Body of pancreas (tissue), 4 donors: ENCODE results near the gene HELZ. TPM values are rescaled to one million over a fixed set of nuclear protein-coding genes. Genes with fewer than 3 reads are reported as not detected.

Experiments used
- ATAC-seq: fragments of 150-250 bp; one replicate; pipeline ENCODE4 v1.9.1; 2016
- DNase-seq, 4 donors: peaks; one replicate each; pipeline ENCODE4 v3.0.0-alpha.2; 2019
- H3K27ac ChIP-seq, 4 donors: fragments of 200-600 bp; sonication (generic); 1 replicate in 3 of 4; 2 replicates in 1 of 4; pipeline versions ENCODE4 v1.5.1 to v1.6.1; 2016 to 2019; ENCODE audit warnings: mild to moderate bottlenecking in 1 of 4, mixed read lengths in 1 of 4, moderate library complexity in 1 of 4
- H3K27me3 ChIP-seq, 2 donors: fragments of 200-600 bp; sonication (generic); one replicate each; pipeline ENCODE4 v1.6.0; 2016; ENCODE audit warnings: mild to moderate bottlenecking in 1 of 2
- H3K36me3 ChIP-seq, 2 donors: fragments of 200-600 bp; sonication (generic); replicated peaks in 1 of 2; 2 replicates each; pipeline ENCODE4 v1.5.1; 2016; ENCODE audit warnings: low read depth in 2 of 2; ENCODE audit not compliant: insufficient read depth in 1 of 2
- H3K4me1 ChIP-seq: fragments of 200-600 bp; sonication (generic); one replicate; pipeline ENCODE4 v1.6.0; 2016
- H3K4me3 ChIP-seq, 2 donors: fragments of 200-600 bp; sonication (generic); 1 replicate in 1 of 2; 2 replicates in 1 of 2; pipeline ENCODE4 v1.5.1; 2016 to 2019
- H3K9me3 ChIP-seq, 3 donors: fragments of 200-600 bp; sonication (generic); 1 replicate in 2 of 3; 2 replicates in 1 of 3; pipeline ENCODE4 v1.5.1; 2016
- CTCF ChIP-seq, 7 experiments: fragments of 450-650 bp in 4 of 7; fragments of 200-600 bp in 3 of 7; sonication (generic) in 3 of 7; IDR thresholded peaks; one replicate each; pipeline ENCODE4 v1.5.1; 2016 to 2019; ENCODE audit warnings: antibody characterized with exemption in 7 of 7
- POLR2A ChIP-seq, 3 donors: fragments of 450-650 bp; IDR thresholded peaks; one replicate each; pipeline ENCODE4 v1.6.1; 2016; ENCODE audit warnings: antibody characterized with exemption in 3 of 3, mild to moderate bottlenecking in 2 of 3
- WGBS, 2 donors: methylation state at CpG; one replicate each; pipeline ENCODE4 v1.1.5; 2017; 5-methylcytosine and 5-hydroxymethylcytosine counted together
- intact Hi-C: fragments of 100-400 bp; cut with DNase I; formaldehyde crosslinking; loops from one replicate; pipeline ENCODE4 v1.15.1; 2023
- total RNA-seq, 2 donors: library from RNA; depleted of rRNA; stranded (reverse); fragments of >200 nt; gene quantifications; one replicate each; pipeline ENCODE4 v1.1.0, GENCODE V29; 2016

Gene HELZ, protein sequence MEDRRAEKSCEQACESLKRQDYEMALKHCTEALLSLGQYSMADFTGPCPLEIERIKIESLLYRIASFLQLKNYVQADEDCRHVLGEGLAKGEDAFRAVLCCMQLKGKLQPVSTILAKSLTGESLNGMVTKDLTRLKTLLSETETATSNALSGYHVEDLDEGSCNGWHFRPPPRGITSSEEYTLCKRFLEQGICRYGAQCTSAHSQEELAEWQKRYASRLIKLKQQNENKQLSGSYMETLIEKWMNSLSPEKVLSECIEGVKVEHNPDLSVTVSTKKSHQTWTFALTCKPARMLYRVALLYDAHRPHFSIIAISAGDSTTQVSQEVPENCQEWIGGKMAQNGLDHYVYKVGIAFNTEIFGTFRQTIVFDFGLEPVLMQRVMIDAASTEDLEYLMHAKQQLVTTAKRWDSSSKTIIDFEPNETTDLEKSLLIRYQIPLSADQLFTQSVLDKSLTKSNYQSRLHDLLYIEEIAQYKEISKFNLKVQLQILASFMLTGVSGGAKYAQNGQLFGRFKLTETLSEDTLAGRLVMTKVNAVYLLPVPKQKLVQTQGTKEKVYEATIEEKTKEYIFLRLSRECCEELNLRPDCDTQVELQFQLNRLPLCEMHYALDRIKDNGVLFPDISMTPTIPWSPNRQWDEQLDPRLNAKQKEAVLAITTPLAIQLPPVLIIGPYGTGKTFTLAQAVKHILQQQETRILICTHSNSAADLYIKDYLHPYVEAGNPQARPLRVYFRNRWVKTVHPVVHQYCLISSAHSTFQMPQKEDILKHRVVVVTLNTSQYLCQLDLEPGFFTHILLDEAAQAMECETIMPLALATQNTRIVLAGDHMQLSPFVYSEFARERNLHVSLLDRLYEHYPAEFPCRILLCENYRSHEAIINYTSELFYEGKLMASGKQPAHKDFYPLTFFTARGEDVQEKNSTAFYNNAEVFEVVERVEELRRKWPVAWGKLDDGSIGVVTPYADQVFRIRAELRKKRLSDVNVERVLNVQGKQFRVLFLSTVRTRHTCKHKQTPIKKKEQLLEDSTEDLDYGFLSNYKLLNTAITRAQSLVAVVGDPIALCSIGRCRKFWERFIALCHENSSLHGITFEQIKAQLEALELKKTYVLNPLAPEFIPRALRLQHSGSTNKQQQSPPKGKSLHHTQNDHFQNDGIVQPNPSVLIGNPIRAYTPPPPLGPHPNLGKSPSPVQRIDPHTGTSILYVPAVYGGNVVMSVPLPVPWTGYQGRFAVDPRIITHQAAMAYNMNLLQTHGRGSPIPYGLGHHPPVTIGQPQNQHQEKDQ (N-terminal part only)
- total RNA-seq: 10 to 100 TPM; 21.0 to 34.6 TPM

DNA sequence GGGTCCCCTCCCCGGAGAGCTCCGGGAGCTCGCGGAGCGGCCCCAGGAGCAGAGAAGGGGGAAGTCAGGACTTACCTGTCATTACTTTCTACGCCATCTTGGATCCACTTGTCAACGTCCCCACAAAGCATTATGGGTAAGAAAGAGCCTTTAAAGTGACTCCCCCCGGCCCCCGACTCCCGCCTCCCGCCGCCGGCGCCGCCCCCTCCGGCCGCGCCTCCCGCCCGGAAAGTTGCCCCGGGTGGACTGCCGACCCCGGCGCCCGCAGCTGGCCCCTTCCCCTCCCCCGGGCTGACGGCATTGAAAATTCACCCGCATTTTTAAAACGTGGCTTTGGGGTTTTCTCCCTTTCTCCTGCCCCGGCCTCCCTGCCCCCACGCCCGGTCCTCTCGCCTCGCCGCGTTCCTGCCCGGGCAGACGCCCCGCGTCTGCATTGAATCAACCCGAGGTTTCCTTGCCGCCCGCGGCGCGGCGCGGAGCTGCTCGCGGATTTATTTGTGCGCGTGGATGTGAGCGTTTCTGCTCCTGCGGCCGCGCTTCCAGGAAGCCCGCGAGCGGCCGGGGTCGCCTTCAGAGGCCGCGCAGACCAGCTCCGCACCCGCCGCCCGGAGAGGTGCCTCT, at the start of gene HELZ:
Gene HELZ, minus strand, starts transcription at position 124 of the 621 bp plus-strand sequence. CDS start 26,392 bp downstream, outside the sequence.
- no peaks in the 10 kb centered on the region for H3K36me3 ChIP-seq
- H3K4me3 ChIP-seq: peak within 1 kb of the TSS; percentile 85 to 97
- ATAC-seq (peak; percentile 80), DNase-seq (peak; percentile 72 to 82 (median 77))
- TF ChIP-seq POLR2A (IDR thresholded peaks at IDR 0.05) (peak in 2 of 3 donors; percentile 47 to 48), CTCF (IDR thresholded peaks at IDR 0.05) (no peak)
- H3K27ac ChIP-seq: peak within 1 kb of the TSS; percentile 64 to 94 (median 90)
- no peaks in the 10 kb centered on the region for H3K27me3 ChIP-seq
- H3K9me3 ChIP-seq: no peaks in the 10 kb centered on the region
- intact Hi-C loops: no loop called here
- 1 to 7% methylated on average over 3 to 67 of the region's 67 CpGs for WGBS, 2 donors
- H3K4me1 ChIP-seq: peaks cover 42% of the 10 kb centered on the region

DNA sequence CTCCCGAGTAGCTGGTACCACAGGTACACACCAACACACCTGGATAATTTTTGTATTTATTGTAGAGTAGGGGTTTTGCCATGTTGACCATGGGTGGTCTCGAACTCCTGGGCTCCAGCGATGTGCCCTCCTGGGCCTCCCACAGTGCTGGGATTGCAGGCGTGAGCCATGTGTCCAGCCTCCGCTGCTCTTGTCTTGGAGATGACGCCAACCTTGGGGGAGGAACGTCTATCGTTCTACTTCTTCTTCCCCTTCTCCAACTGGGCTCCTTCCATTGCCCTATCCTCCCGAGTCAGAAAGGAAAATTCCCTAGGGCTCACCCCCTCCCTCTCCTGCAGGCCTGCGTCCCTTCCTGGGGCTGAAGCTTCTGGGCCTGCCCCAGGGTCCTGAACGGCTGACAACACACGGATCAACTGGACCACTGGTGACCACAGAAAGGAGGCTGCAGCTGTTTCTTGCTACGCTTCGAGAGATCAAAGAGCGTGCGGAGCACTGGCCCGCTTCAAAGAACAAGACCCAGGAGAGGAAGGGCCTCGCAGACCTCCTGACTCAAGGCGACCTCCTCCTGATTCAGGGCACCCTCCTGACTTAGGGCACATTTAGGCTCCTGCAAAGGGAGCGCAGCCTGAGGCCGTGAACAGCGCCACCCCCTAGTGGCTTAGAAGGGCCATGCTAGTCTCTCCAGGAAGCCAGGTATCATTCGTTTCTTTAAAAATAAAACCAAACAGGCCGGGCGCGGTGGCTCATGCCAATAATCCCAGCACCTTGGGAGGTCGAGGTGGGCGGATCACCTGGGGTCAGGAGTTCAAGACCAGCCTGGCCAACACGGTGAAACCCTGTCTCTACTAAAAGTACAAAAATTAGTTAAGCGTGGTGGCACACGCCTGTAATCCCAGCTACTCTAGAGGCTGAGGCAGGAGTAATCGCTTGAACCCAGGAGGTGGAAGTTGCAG, 48.5 kb upstream of the HELZ start:
- peaks cover 8% of the 10 kb centered on the region for H3K4me1 ChIP-seq
- intact Hi-C loops: no loop called here
- no peak overlapping the region for H3K27ac ChIP-seq
- ATAC-seq (peak; percentile 81), DNase-seq (peak; percentile 68 to 78 (median 75))
- TF ChIP-seq POLR2A (IDR thresholded peaks at IDR 0.05): no peak
- TF ChIP-seq CTCF (IDR thresholded peaks at IDR 0.05): peak; percentile 64 to 91 (median 77)
- 38 to 40% methylated on average over 23 to 32 of the region's 32 CpGs for WGBS, 2 donors
- H3K27me3 ChIP-seq: no peaks in the 10 kb centered on the region
- no peaks in the 10 kb centered on the region for H3K9me3 ChIP-seq
- no peaks in the 10 kb centered on the region for H3K36me3 ChIP-seq
- no peak overlapping the region for H3K4me3 ChIP-seq

DNA sequence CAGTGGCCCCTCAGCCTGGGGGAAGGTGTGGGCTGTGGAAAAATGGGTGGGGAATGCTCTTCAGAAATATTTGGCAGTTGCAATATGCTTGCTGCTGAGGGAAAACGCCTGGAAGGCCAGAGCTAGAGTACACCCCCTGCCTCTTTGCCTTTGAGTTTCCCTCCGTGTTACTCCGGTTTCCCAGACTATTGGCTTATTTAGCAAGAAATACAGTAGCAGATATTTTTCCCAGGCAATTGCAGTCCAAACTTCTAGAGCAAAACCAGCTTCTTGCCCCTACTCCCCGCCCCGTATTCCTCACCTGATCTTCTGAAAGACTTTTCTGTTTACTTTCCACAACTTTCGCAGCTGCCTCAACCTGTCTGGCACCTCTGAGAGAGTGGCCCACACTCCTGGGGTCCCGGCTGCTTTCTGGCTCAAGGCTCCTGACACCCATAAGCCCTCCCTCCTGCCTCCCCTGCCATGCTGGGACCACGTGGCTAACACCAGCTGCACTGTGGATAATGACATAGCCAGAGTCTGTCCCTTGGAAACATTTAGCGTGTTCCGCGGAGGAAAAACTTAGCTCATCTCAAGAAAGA, 45.8 kb upstream of the HELZ start:
- intact Hi-C loops: no loop called here
- no peak for ATAC-seq

GRCh38 chr17:67290244-67290643, 45.2 kb upstream of the HELZ start:
- ATAC-seq (no peak), DNase-seq (no peak)
- Histone ChIP-seq H3K9me3 (no peaks in the 10 kb centered on the region), H3K36me3 (no peaks in the 10 kb centered on the region), H3K4me1 (peaks cover 8% of the 10 kb centered on the region), H3K27ac (no peak overlapping the region), H3K4me3 (no peak overlapping the region), H3K27me3 (no peaks in the 10 kb centered on the region)
- 91 to 95% methylated on average over 3 of the region's 3 CpGs for WGBS, 2 donors
- intact Hi-C loops: no loop called here
- TF ChIP-seq POLR2A (IDR thresholded peaks at IDR 0.05) (no peak), CTCF (IDR thresholded peaks at IDR 0.05) (no peak)

More for the DNA sequence above, 45.8 kb upstream of the HELZ start:
- 75 to 82% methylated on average over 11 of the region's 11 CpGs for WGBS, 2 donors
- Histone ChIP-seq H3K36me3 (no peaks in the 10 kb centered on the region), H3K4me1 (peaks cover 8% of the 10 kb centered on the region), H3K9me3 (no peaks in the 10 kb centered on the region), H3K4me3 (no peak overlapping the region), H3K27me3 (no peaks in the 10 kb centered on the region), H3K27ac (no peak overlapping the region)
- TF ChIP-seq POLR2A (IDR thresholded peaks at IDR 0.05): no peak
- DNase-seq: no peak
